Activated T-helper 1 cell treated with anti-CD3 and anti-CD28 coated beads, Interleukin-12 subunit alpha, Interleukin-12 subunit beta, Interleukin-2, Interleukin-4 antibody, amounts not matched to agents 30 ng/mL and 10 ng/mL and 1 ng/mL, durations not matched to agents 14 hours and 24 hours and 36 hours (primary cell): ENCODE results near the gene TINAGL1. TPM values are rescaled to one million over a fixed set of nuclear protein-coding genes. Genes with fewer than 3 reads are reported as not detected.
"Not testable (repeated sequence)": the region's sequence is repeated elsewhere in the genome, so short reads cannot be mapped to it uniquely, and the experiment has no call there.

Source experiments
- DNase-seq: peaks from one replicate; pipeline ENCODE4 v3.0.0; 2021; ENCODE audit warnings: low spot score
- H3K27ac Mint-ChIP-seq: one replicate; pipeline ENCODE4 v1.8.0; 2021; ENCODE audit warnings: mild to moderate bottlenecking, mixed read lengths
- H3K27me3 Mint-ChIP-seq: one replicate; pipeline ENCODE4 v1.8.0; 2022; ENCODE audit warnings: mild to moderate bottlenecking, moderate library complexity, mixed read lengths; ENCODE audit not compliant: insufficient read depth
- H3K36me3 Mint-ChIP-seq: one replicate; pipeline ENCODE4 v1.8.0; 2021; ENCODE audit warnings: low read depth, mixed read lengths
- H3K4me1 Mint-ChIP-seq: one replicate; pipeline ENCODE4 v1.8.0; 2021; ENCODE audit warnings: low read depth, mixed read lengths
- H3K4me3 Mint-ChIP-seq: one replicate; pipeline ENCODE4 v1.8.0; 2021; ENCODE audit warnings: mild to moderate bottlenecking, moderate library complexity, mixed read lengths
- H3K9me3 Mint-ChIP-seq: one replicate; pipeline ENCODE4 v1.8.0; 2021; ENCODE audit warnings: mixed read lengths
- intact Hi-C: fragments of 100-400 bp; cut with micrococcal nuclease; formaldehyde crosslinking; loops from one replicate; pipeline ENCODE4 v1.15.1; 2024
- total RNA-seq: library from RNA; stranded (reverse); gene quantifications from 2 replicates; pipeline ENCODE4 v1.2.3, GENCODE V29; 2022

TINAGL1 gene
- total RNA-seq, 1 donor from 2014 or later = not detected

GRCh38 chr1:31581821-31582810, 5.8 kb downstream of the TINAGL1 start:
- H3K36me3 Mint-ChIP-seq = no peaks in the 10 kb centered on the region
- no peaks in the 10 kb centered on the region for H3K4me1 Mint-ChIP-seq
- no peak overlapping the region for H3K27ac Mint-ChIP-seq
- H3K4me3 Mint-ChIP-seq = no peak overlapping the region
- H3K9me3 Mint-ChIP-seq = no peaks in the 10 kb centered on the region
- intact Hi-C loops = no loop called here
- no peaks in the 10 kb centered on the region for H3K27me3 Mint-ChIP-seq
- DNase-seq = no peak

- H3K4me3 Mint-ChIP-seq = no peak overlapping the region
- H3K27ac Mint-ChIP-seq = no peak overlapping the region
- H3K4me1 Mint-ChIP-seq = no peaks in the 10 kb centered on the region
- intact Hi-C loops = no loop called here
- DNase-seq = no peak
- peaks cover 4% of the 10 kb centered on the region for H3K27me3 Mint-ChIP-seq
- H3K36me3 Mint-ChIP-seq = no peaks in the 10 kb centered on the region
- no peaks in the 10 kb centered on the region for H3K9me3 Mint-ChIP-seq
These were observed 7.0 kb downstream of the TINAGL1 start for GRCh38 chr1:31583082-31583994.

- H3K9me3 Mint-ChIP-seq = no peaks in the 10 kb centered on the region
- intact Hi-C loops = no loop called here
- H3K4me3 Mint-ChIP-seq = no peak overlapping the region
- no peaks in the 10 kb centered on the region for H3K4me1 Mint-ChIP-seq
- no peak for DNase-seq
- H3K27ac Mint-ChIP-seq = no peak overlapping the region
- no peaks in the 10 kb centered on the region for H3K36me3 Mint-ChIP-seq
- H3K27me3 Mint-ChIP-seq = peaks cover 6% of the 10 kb centered on the region
These were observed 7.9 kb downstream of the TINAGL1 start for GRCh38 chr1:31583995-31584868.

GRCh38 chr1:31584869-31585735, 8.8 kb downstream of the TINAGL1 start:
- no peaks in the 10 kb centered on the region for H3K36me3 Mint-ChIP-seq
- H3K27me3 Mint-ChIP-seq = peaks cover 8% of the 10 kb centered on the region
- no peaks in the 10 kb centered on the region for H3K9me3 Mint-ChIP-seq
- H3K4me1 Mint-ChIP-seq = no peaks in the 10 kb centered on the region
- intact Hi-C loops = no loop called here
- no peak for DNase-seq
- H3K4me3 Mint-ChIP-seq = no peak overlapping the region
- H3K27ac Mint-ChIP-seq = no peak overlapping the region

- Mint-ChIP-seq H3K4me1 (no peaks in the 10 kb centered on the region), H3K27ac (no peak overlapping the region), H3K9me3 (no peaks in the 10 kb centered on the region), H3K36me3 (no peaks in the 10 kb centered on the region), H3K27me3 (peaks cover 10% of the 10 kb centered on the region), H3K4me3 (no peak overlapping the region)
- intact Hi-C loops = no loop called here
- DNase-seq = no peak
These were observed 9.5 kb downstream of the TINAGL1 start for GRCh38 chr1:31585736-31586365.

- Mint-ChIP-seq H3K27ac (no peak overlapping the region), H3K27me3 (peaks cover 13% of the 10 kb centered on the region), H3K9me3 (no peaks in the 10 kb centered on the region), H3K36me3 (no peaks in the 10 kb centered on the region), H3K4me1 (no peaks in the 10 kb centered on the region), H3K4me3 (no peak overlapping the region)
- no peak for DNase-seq
- intact Hi-C loops = no loop called here
These were observed 10.3 kb downstream of the TINAGL1 start for GRCh38 chr1:31586376-31587327.

- H3K9me3 Mint-ChIP-seq, H3K36me3 Mint-ChIP-seq, H3K27ac Mint-ChIP-seq, DNase-seq, H3K4me3 Mint-ChIP-seq, intact Hi-C loops, H3K4me1 Mint-ChIP-seq: not testable (repeated sequence)
- H3K27me3 Mint-ChIP-seq = peaks cover 15% of the 10 kb centered on the region
These were observed 11.0 kb downstream of the TINAGL1 start for GRCh38 chr1:31587328-31587699.

- H3K36me3 Mint-ChIP-seq = no peaks in the 10 kb centered on the region
- peaks cover 16% of the 10 kb centered on the region for H3K27me3 Mint-ChIP-seq
- peak; percentile 24 for DNase-seq
- no peaks in the 10 kb centered on the region for H3K4me1 Mint-ChIP-seq
- intact Hi-C loops = no loop called here
- H3K9me3 Mint-ChIP-seq = no peaks in the 10 kb centered on the region
- H3K4me3 Mint-ChIP-seq = no peak overlapping the region
- no peak overlapping the region for H3K27ac Mint-ChIP-seq
These were observed 11.6 kb downstream of the TINAGL1 start for GRCh38 chr1:31587720-31588423.

GRCh38 chr1:31588751-31589515, 12.6 kb downstream of the TINAGL1 start:
- Mint-ChIP-seq H3K36me3 (no peaks in the 10 kb centered on the region), H3K9me3 (no peaks in the 10 kb centered on the region), H3K27ac (no peak overlapping the region), H3K4me1 (no peaks in the 10 kb centered on the region), H3K27me3 (peaks cover 17% of the 10 kb centered on the region), H3K4me3 (no peak overlapping the region)
- no peak for DNase-seq
- intact Hi-C loops = no loop called here
